Retinal pigment epithelial cell (primary cell): ENCODE measurements around the gene KRTAP5-11.
"Not testable (repeated sequence)": the region's sequence is repeated elsewhere in the genome, so short reads cannot be mapped to it uniquely, and the experiment has no call there.

Experiments used
- DNase-seq: peaks from one replicate; pipeline ENCODE4 v3.0.0-alpha.2; 2010; ENCODE audit warnings: low read depth
- H3K4me3 ChIP-seq: 2 replicates; pipeline ENCODE4 v1.5.1; 2011; ENCODE audit warnings: mild to moderate bottlenecking, low read length, control low read depth, moderate library complexity
- TF ChIP-seq, protein P1 (sequence below): conservative IDR thresholded peaks from 2 replicates; pipeline ENCODE4 v1.5.1; 2011; ENCODE audit warnings: low read depth, low read length, control low read depth, inconsistent platforms

Gene KRTAP5-11

DNA sequence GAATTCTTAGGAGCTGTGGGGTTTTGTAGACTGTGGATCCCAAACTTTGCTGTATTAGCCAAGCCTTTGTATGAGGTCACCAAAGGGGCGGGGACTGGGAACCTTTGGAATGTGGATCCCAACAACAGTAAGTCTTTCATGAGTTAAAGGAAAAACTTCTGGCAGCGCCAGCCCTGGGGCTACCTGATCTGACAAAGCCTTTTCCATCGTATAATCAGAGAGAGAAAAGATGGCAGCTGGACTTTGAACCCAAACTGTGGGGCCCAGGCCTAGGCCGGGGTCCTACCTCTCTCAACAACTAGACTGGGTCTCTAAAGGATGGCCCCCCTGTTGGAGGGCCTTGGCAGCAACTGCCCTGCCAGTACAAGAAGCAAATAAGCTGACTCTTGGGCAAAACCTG, 5.6 kb upstream of the KRTAP5-11 start:
- DNase-seq, H3K4me3 ChIP-seq: not testable (repeated sequence)

DNA sequence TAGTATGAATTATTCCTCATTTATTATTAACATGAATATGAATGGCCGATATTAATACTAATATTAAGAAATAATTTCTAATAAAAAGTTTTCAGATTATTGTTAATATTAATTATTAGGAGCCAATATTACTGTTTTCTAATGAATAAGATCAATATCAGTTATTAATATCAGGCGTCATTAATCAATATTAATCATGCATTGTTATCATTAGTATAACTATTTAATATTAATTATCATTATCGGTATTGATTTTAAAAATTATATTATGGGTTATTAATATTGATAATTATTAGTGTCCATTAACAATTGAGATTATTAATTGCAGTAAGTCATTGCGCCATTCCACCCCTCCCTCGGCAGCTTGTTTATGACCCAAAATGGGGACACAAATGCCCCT, 3.0 kb upstream of the KRTAP5-11 start:
- not testable (repeated sequence) for DNase-seq, H3K4me3 ChIP-seq

DNA sequence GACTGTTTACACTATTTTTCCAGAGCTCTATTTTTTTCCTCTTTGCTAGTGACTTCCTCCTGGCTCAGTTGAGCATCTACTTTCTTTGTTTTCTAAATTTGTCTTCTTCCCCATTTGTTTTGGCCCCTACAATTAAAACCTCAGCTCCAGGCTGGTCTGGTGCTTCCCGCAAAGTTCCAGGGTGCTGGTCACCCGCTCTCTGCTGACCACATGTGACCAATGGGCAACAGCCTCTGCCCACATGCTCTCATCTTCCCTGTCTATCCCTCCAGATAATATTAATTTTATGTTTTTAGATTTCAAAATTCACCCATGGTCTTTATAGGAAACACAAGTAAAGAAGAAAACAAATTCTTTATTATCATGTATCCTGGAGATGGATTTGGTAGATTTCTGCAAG, 294 bp upstream of the KRTAP5-11 start:
- not testable (repeated sequence) for H3K4me3 ChIP-seq, DNase-seq

DNA sequence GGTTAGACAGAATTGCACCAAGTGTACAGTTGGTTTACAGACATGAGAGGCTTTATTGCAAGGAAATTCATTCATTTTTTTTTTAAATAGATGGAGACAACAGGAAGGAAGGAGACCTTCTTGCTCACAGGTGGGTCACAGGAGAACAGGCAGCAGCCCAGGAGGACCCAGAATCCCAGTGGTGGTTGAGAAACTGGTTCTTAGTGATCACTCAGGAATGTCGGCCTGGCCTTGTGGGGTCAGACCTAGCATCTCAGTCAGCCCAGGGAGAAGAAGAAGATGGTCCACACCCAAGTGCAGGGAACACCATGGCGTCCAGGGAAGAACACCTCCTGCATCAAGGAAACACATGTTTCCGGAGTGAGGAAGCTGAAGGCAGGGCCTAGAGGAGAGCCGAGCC, 849 bp downstream of the KRTAP5-11 start:
- no peak overlapping the region for H3K4me3 ChIP-seq
- DNase-seq, result no peak
- TF ChIP-seq, protein P1, sequence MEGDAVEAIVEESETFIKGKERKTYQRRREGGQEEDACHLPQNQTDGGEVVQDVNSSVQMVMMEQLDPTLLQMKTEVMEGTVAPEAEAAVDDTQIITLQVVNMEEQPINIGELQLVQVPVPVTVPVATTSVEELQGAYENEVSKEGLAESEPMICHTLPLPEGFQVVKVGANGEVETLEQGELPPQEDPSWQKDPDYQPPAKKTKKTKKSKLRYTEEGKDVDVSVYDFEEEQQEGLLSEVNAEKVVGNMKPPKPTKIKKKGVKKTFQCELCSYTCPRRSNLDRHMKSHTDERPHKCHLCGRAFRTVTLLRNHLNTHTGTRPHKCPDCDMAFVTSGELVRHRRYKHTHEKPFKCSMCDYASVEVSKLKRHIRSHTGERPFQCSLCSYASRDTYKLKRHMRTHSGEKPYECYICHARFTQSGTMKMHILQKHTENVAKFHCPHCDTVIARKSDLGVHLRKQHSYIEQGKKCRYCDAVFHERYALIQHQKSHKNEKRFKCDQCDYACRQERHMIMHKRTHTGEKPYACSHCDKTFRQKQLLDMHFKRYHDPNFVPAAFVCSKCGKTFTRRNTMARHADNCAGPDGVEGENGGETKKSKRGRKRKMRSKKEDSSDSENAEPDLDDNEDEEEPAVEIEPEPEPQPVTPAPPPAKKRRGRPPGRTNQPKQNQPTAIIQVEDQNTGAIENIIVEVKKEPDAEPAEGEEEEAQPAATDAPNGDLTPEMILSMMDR, result no peak

DNA sequence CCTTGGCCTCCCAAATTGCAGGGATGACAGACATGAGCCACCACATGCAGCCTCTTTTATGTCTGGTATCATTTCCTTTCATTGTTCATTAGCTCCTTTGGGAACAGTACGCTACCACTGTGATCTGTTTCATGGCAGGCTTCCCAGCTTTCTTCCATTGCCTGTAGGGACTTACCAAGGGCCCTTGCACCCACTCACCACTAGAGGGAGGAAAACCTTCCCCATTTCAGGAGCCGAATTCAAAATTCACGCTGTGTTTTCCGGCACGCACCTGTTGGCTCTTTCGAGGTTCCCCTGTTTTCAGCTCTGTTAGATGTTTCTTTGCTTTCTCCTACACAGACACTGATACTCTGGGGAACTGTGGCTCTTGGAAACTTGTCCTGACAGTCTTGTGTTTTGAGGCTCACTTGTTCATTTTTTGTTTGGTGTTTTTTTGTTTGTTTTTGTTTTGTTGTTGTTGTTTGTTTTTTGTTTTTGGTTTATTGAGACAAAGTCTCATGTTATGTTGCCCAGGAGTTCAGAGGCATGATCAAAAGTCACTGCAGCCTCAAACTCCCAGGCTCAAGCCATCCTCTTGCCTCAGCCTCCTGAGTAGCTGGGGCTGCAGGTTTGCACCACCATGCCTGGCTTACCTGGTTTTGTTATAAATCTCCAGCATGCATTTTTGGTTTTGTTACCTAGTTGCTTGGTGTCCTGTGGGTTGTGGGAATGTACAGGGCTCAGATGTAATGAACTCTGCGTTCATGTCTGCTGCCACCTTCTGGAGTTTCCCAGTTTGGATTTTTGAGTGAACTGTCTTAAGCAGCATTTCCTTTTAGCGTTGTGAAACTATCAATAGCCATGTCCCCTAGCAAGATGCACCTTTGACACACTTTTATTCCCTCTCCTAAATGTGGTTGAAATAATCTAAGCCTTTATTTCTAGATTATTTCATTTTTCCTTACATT, 2.3 kb downstream of the KRTAP5-11 start:
- no peak overlapping the region for H3K4me3 ChIP-seq
- TF ChIP-seq, protein P1, result peak; percentile 97
- DNase-seq, result peak; percentile 21

DNA sequence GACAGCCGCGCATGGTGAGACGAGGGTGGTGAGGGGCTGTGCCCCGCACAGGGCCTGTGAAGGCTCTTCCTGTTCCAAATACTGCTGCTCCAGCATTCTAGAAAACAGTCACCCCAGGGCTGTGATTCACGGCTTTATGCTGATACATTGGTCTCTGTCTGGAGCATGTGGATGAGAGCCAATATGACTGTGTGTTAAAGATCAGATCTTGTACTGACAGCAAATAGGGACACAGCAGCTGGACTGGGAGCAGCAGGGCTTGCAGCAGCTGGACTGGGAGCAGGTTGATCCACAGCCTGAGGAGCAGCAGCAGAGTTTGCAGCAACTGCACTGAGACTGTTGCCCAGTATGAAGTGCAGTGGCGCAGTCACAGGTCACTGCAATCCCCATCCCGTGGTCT, 3.2 kb downstream of the KRTAP5-11 start:
- H3K4me3 ChIP-seq, result not testable (repeated sequence)

DNA sequence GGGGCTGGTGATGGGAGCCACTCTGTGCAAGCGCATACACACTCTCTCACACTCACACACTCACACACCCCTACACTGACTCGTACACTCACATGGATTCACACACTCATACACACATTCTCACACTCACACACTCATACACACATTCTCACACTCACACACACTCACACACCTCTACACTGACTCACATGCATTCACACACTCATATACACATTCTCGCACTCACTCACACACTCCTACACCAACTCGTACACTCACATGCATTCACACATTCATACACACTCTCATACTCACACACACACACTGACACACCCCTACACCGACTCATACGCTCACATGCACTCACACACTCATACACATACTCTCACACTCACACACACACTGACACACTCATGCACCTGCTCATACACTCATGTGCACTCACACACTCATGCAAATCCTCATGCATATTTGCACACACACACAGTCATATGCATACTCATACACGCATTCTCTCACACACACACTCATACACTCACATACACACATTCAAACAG, 5.1 kb downstream of the KRTAP5-11 start:
- TF ChIP-seq, protein P1, result no peak
- no peak for DNase-seq
- no peak overlapping the region for H3K4me3 ChIP-seq

More for the DNA sequence above, 3.2 kb downstream of the KRTAP5-11 start:
- not testable (repeated sequence) for DNase-seq

DNA sequence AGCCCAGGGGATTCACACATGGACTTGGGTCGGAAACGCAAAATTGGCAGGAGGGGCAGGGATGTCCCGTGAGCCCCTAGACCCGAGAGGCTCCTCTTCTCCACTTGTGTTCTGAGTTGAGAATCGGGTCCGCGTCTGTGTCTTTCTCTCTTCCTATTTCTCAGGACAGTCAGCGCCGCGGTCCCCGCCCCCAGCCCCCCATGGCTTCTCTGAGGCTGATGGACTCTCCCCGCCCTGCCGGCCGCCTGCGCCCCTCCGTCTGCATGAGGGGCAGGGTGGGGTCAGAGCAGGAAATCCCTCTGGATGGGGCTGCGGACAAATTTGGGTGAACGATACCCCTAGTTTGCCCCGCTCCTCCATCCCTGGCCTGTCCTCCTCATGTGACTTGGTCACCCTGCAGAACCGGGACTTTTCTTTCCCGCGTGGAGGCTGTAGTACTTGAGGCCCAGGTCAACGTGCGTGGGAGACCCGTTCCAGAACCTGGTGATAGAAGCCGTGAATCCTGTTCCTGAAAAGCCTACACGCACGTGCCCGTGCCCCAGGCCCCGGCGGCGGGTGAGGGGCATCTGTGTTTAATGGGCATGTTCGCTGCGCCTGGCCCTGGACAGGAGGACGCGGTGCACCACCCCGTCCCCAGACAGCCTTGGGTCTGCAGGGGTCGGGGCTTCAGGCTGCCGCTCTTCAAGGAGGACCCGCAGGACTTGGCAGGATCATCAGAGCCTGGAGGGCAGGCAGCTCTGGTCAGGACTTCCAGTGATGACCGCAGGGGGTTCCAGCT, 5.8 kb downstream of the KRTAP5-11 start:
- DNase-seq, H3K4me3 ChIP-seq: not testable (repeated sequence)

DNA sequence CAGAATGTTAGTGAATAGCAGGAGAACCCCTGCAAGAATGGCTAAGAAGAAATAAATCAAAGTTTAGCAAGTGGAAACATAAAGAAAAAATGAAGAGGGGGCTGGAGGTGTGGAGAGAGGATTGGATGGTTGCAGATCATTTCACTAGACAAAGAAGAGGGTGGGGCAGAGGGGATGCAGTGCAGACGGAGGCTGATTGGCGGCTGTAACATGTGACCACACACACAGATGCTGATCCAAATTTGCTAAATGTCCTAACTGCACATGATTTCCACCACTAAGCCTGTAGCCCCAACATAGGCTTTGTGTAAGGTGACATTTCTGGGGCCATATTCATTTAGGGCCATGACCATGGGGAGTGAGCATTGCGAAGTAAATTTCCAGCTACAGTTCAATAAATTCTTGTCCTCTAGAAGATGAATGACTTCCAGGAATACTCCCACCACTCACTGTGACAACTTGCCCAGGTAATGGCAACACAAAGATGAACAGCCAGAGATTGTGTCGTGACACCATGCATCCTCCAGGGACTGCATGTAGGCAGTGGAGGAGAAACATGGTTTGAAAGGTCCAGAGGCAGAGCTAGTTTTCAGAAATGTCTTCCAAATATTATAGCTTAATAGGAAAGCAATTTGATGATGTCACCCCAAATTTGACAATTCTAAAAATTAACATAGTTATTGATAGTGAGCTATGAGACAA, 6.8 kb downstream of the KRTAP5-11 start:
- no peak overlapping the region for H3K4me3 ChIP-seq
- DNase-seq, result no peak
- TF ChIP-seq, protein P1, result no peak
